GM19099 (cell line): ENCODE data around the gene PALMD.

Experiments used
- POLR2A ChIP-seq: IDR thresholded peaks from 3 replicates; pipeline ENCODE4 v1.6.1; 2011; ENCODE audit warnings: low read depth; ENCODE audit not compliant: insufficient read length; ENCODE audit errors: extremely low read depth

PALMD gene

DNA sequence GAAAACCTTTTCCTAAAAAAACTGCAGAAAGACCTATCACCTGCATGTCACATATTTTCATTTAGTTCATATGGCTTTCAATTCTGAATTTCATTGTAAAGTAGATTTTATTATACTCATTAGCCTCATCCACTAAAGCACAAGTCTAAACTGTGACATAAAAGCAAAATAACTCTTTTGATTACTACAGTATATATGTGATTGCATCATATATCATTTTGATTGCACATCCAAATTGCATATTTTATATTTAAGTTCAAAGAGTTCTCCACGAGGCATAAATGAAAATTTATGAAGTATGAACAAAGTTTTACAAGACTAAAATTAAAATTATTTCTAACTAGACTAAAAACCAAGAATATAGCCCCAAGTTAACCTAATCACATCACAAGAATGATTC is 19.3 kb downstream of the PALMD start:
- TF ChIP-seq POLR2A, result no peak

- TF ChIP-seq POLR2A, result no peak
Observed at GRCh38 chr1:99669376-99669775, 23.5 kb downstream of the PALMD start.

DNA sequence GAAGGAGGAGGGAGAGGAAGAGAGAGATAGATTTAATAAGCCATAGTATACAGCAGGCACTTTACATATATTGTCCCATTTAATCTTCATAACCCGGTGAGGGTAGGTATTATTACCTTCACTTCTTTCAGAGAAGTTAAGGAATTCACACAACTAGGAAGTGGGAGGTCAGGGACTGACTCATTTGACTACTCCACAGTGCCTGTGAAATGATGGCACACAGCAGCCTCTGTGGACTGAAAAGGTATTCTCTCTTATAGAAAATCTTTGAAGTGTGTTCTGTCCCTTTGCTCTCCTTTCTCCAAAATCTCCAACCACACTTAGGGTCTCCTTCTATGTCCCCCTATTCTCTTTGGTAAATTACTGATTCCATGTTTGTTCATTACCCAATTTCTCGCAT is 23.9 kb downstream of the PALMD start:
- TF ChIP-seq POLR2A, result no peak

GRCh38 chr1:99670583-99670982 is 24.7 kb downstream of the PALMD start:
- TF ChIP-seq POLR2A, result no peak

- TF ChIP-seq POLR2A, result no peak
Observed at GRCh38 chr1:99672038-99672437, 26.1 kb downstream of the PALMD start.

DNA sequence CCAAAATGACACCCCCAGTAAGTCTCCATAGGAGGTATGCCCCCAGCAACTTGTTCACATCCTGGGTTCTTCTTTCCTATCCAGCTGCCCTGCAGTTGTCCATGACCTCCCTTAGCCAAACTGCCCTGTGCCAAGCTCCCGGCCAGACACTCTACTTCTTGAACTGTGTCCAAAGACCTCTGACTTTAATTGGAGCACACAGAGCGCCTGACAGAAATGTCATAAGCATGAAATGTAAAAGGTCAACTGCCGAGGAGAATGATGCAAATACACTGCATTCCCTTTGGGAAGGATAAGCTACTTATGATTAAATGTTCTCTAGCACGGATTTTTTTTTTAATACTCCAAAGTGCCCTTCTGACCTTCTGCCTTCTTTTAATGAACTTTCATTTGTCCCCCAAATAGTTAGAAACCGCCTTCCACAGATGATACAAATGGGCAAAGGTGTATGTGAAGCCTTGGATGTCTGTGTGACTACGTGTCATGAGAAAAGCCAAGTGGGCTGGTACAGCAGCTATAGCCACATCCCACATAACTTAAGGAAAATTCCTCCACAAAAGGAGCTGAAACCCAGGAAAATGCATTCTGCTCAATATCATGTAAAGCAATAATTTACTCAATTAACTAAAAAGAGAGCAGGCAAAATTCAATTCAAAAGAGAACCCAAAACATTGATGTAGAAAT is 26.8 kb downstream of the PALMD start:
- no peak for TF ChIP-seq POLR2A

DNA sequence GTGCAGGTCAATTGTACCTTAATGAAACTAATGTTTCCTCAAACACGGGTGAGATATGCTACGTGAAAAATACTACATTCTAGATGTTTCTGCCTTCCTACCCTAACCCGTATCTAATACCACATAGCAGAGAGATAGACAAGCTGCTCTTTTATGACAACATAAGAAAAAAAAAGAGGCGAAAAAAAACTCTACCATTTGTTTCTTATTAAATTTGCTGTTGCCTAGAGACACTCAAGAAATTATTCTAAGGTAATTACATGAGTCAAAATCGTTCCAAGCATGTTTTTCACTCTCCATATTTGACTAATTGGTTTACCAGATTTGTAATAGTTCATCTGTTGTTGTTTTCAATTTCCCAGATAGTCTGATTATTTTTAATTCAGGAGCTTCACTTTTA is 27.4 kb downstream of the PALMD start:
- no peak for TF ChIP-seq POLR2A

DNA sequence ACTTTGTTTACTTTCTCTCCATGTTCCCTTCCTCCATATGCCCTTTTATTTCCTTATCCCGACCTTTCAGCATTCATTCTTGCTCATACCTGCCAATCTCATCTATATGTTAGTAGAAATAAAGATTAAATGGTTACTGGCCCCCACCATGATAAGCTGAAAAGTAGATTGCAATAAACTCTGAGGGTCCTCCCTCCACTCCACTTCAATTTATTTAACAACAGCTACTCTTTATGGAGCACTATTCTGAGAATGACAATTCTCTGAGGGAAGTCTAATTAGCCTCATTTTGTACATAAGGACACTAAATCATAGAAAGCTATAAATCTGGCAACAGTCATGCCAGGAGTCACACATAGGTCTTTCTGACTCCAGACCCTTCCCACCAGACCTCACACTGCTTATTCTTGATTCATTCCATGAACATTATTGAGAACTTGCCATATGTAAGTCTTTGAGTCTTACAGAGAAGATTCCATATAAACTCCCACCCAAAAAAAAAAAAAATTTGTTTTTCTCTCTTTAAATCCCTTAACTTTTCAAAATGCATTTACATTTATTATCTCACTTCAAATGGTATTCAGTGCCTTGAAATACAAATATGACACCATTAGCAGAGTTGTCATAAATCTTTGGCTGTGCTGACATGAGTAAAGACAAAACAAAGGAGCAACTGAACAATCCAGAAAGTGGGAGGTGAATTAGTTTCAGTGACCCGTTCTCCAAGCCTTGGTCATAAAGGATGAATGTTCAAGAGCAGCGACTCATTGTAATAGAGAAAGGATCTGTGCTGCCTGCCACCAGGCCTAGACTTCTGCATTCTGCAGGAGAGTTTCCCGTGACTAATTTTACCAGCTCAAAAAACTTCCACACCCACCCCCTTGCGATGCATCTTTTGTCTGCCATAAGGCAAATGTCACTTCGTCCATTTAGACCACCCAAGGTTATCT is 28.5 kb downstream of the PALMD start:
- TF ChIP-seq POLR2A, result no peak

- no peak for TF ChIP-seq POLR2A
Observed at GRCh38 chr1:99675292-99675691, 29.4 kb downstream of the PALMD start.

DNA sequence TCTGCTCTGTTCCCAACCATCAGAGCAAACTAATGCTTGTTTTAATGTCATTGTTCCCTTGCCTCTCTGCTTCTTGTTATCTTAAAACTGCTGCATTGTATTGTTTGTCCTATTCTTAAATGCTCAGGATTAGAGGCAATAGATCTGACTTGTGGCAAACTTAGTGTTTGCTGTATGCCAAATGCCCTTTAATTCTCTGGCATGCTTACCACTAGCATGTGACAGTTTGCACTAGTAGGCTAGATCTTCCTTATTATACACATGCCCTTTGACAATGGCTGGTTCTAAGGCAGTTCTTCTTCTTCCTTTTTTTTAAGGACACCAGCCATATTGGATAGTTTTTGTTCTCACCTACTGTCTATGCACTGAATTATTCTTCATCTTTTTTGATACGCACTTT is 30.1 kb downstream of the PALMD start:
- no peak for TF ChIP-seq POLR2A

DNA sequence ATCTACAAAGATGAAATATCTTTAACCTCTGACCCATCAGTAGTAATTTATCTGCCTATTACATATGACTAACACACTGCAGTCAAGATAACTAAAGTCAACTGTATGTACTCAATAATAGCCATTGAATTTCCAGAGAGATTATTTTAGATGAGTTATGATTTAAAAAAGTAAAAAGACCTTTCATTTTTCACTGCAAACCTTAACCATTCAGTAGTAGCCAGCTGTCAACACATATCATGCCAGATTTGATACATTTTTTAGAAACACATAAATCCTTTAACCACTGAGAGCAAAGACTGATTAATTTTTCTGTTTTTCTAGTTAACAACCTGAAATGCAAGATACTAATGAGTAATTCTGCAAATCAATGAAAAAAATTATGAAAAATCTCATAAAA is 31.0 kb downstream of the PALMD start:
- TF ChIP-seq POLR2A, result no peak

- TF ChIP-seq POLR2A, result no peak
Observed at GRCh38 chr1:99677416-99677815, 31.5 kb downstream of the PALMD start.

DNA sequence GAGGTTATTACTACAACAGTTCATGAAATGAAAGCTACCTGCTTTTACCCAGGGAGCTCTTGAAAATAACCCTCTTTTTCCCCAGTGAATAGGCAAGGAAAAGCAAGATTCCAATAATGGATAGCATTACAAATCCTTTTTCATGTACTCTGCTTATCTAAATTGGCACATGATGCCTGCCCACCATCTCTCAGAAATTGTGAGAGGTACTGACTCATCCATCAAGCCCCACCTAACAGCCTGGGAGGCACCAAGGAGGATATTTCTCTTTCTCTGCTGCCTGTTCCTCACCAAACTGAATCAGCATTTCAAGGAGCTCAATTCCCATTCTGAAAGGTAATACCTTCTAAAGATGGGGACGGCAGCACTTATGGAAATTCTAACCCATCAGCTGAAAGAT is 34.4 kb downstream of the PALMD start:
- no peak for TF ChIP-seq POLR2A

DNA sequence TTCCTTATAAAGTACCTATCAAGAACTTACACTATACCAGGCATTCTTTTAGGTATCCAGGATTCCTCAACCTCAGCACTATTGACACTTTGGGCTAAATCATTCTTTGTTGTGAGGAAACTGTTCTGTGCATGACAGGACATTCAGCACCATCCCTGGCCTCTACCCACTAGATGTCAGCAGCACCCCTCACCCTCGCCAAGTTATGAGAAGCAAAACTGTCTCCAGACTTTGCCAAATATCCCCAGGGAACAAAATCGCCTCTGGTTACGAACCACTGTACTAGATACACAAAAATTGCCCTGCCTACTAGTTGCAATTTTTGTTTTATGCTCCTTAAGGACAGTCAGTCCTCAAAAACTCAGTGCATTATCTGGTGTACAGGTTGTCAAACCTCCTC is 35.7 kb downstream of the PALMD start:
- no peak for TF ChIP-seq POLR2A

DNA sequence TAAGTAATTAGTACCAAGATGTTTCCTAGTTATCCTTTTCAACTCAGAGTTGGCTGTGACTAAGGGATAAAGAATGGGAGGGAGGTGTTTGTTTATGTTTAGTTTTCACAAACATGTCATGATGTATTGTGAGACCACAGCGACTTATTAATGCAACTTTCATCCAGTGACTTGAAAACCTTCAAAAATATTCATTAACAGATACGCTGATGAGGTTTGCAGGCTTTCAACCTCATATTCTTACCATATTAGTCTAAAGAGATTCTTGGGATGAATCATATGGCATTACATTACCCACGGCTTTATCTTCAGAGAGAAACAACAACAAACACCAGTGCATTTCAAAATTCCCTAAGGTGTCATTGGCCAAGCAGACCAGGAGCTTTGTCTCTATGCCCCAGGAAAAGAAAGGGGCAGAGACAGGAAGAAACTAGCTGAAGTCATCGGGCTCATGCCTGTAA is 36.4 kb downstream of the PALMD start:
- TF ChIP-seq POLR2A, result no peak

GRCh38 chr1:99685516-99686180 is 39.7 kb downstream of the PALMD start:
- TF ChIP-seq POLR2A, result no peak

DNA sequence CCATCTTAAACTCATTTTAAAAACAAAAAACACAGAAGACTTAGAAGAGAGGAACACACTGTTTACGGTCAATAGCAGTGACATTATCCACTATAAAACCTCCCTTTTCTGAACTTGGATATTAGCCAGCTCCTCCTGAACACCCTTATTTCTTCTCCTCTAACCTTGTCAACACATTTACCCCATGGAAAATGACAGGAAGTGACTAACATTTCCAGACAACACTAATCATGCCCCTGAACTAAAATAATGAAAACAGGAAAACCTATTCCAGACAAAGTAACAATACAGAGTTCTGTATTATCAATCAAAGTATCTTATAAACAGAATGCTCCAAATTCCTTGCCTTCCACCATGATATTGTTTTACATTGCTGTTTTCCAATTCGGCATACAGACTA is 45.3 kb downstream of the PALMD start:
- TF ChIP-seq POLR2A, result no peak
